Panc1 (cell line): Measurements from ENCODE around the gene ALOXE3. TPM values are rescaled to one million over a fixed set of nuclear protein-coding genes. Genes with fewer than 3 reads are reported as not detected.

Experiments
- ATAC-seq: fragments of 200-7000 bp; cut with Tn5 transposase; 2 replicates; pipeline ENCODE4 v1.9.1; 2020; ENCODE audit warnings: mild to moderate bottlenecking, moderate library complexity
- BruUV-seq: library from RNA; stranded (reverse); fragments of 400-500 nt; replicated peaks from 2 replicates; lab custom pipeline; 2021; lab: Mats Ljungman, UMichigan
- CTCF ChIA-PET: fragments of 300-600 bp; sonication (Branson Sonifier 250); formaldehyde crosslinking; loops from one replicate; lab custom pipeline; 2022; ENCODE audit warnings: antibody characterized with exemption; lab: Charles Lee
- POLR2A ChIA-PET: fragments of 300-600 bp; sonication (Branson Sonifier 250); formaldehyde crosslinking; loops from one replicate; lab custom pipeline; 2022; ENCODE audit warnings: antibody characterized with exemption; lab: Charles Lee
- DNase-seq: peaks from one replicate; pipeline ENCODE4 v3.0.0-alpha.2; 2010; ENCODE audit warnings: low read depth, low spot score
- H3K27ac ChIP-seq: 2 replicates; pipeline ENCODE4 v1.5.1; 2011; ENCODE audit warnings: mild to moderate bottlenecking, low read length, inconsistent platforms
- H3K27me3 ChIP-seq: fragments of 200-500 bp; sonication (Bioruptor generic); 2 replicates; pipeline ENCODE4 v1.6.0; 2014; ENCODE audit warnings: low read length, inconsistent platforms; ENCODE audit not compliant: control insufficient read depth, insufficient read depth
- H3K36me3 ChIP-seq: fragments of 200-500 bp; sonication (Bioruptor generic); 2 replicates; pipeline ENCODE4 v1.5.1; 2014; ENCODE audit warnings: inconsistent platforms, mild to moderate bottlenecking, low read length, moderate library complexity; ENCODE audit not compliant: control insufficient read depth, insufficient read depth
- H3K4me1 ChIP-seq: 2 replicates; pipeline ENCODE4 v1.5.1; 2011; ENCODE audit warnings: inconsistent platforms, mild to moderate bottlenecking, low read length, moderate library complexity; ENCODE audit not compliant: control insufficient read depth, insufficient read depth
- H3K4me3 ChIP-seq, 2 experiments: 2 replicates each; pipeline ENCODE4 v1.5.1; 2011 to 2012; ENCODE audit warnings: low read depth in 2 of 2, low read length in 2 of 2, mild to moderate bottlenecking in 2 of 2, inconsistent platforms in 1 of 2, moderate library complexity in 1 of 2
- H3K9me3 ChIP-seq: fragments of 200-500 bp; sonication (Bioruptor generic); 2 replicates; pipeline ENCODE4 v1.5.1; 2014; ENCODE audit warnings: low read depth, mild to moderate bottlenecking, inconsistent platforms, low read length, moderate library complexity; ENCODE audit not compliant: control insufficient read depth, insufficient read depth
- POLR2AphosphoS5 ChIP-seq: IDR thresholded peaks from 2 replicates; pipeline ENCODE4 v1.6.1; 2012; ENCODE audit warnings: mild to moderate bottlenecking, low read depth, low read length, moderate library complexity
- SIN3A ChIP-seq: IDR thresholded peaks from 2 replicates; pipeline ENCODE4 v1.6.1; 2012; ENCODE audit warnings: low read depth, mild to moderate bottlenecking, low read length, moderate library complexity, borderline replicate concordance; ENCODE audit not compliant: insufficient read depth
- TCF7L2 ChIP-seq: IDR thresholded peaks from 2 replicates; pipeline ENCODE4 v1.6.1; 2011; ENCODE audit warnings: mild to moderate bottlenecking, low read depth, low read length, inconsistent platforms
- in situ Hi-C: cut with HindIII; loops from 2 replicates; pipeline ENCODE4 v1.10.0; 2016; ENCODE audit warnings: low sequenced_read_pairs, low pct_unique_long_range_greater_than_20kb
- intact Hi-C: fragments of 100-400 bp; cut with micrococcal nuclease; formaldehyde crosslinking; loops from one replicate; pipeline ENCODE4 v1.10.0; 2022; ENCODE audit not compliant: unreplicated experiment
- total RNA-seq: library from RNA; stranded (reverse); gene quantifications from one replicate; pipeline ENCODE4 v1.2.1, GENCODE V29; 2021; ENCODE audit not compliant: unreplicated experiment
- TF ChIP-seq, protein P1 (sequence below), 2 experiments: IDR thresholded peaks; 2 replicates each; pipeline ENCODE4 v1.6.1; 2011 to 2012; ENCODE audit warnings: low read depth in 2 of 2, control low read depth in 1 of 2, low read length in 1 of 2, mild to moderate bottlenecking in 1 of 2, moderate library complexity in 1 of 2; ENCODE audit not compliant: insufficient read depth in 1 of 2
- TF ChIP-seq, protein P2 (sequence below): fragments of 450-650 bp; IDR thresholded peaks from 2 replicates; pipeline ENCODE4 v1.5.1; 2017; ENCODE audit warnings: mild to moderate bottlenecking

Gene ALOXE3
- total RNA-seq, 1 experiment from 2014 or later: 0.46 TPM

- POLR2A ChIA-PET: no interaction called here
- no peak overlapping the region for H3K4me3 ChIP-seq
- H3K36me3 ChIP-seq: no peaks in the 10 kb centered on the region
- ATAC-seq (no peak), DNase-seq (no peak)
- TF ChIP-seq, protein P1, sequence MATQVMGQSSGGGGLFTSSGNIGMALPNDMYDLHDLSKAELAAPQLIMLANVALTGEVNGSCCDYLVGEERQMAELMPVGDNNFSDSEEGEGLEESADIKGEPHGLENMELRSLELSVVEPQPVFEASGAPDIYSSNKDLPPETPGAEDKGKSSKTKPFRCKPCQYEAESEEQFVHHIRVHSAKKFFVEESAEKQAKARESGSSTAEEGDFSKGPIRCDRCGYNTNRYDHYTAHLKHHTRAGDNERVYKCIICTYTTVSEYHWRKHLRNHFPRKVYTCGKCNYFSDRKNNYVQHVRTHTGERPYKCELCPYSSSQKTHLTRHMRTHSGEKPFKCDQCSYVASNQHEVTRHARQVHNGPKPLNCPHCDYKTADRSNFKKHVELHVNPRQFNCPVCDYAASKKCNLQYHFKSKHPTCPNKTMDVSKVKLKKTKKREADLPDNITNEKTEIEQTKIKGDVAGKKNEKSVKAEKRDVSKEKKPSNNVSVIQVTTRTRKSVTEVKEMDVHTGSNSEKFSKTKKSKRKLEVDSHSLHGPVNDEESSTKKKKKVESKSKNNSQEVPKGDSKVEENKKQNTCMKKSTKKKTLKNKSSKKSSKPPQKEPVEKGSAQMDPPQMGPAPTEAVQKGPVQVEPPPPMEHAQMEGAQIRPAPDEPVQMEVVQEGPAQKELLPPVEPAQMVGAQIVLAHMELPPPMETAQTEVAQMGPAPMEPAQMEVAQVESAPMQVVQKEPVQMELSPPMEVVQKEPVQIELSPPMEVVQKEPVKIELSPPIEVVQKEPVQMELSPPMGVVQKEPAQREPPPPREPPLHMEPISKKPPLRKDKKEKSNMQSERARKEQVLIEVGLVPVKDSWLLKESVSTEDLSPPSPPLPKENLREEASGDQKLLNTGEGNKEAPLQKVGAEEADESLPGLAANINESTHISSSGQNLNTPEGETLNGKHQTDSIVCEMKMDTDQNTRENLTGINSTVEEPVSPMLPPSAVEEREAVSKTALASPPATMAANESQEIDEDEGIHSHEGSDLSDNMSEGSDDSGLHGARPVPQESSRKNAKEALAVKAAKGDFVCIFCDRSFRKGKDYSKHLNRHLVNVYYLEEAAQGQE (IDR thresholded peaks at IDR 0.05; ENCODE audit: insufficient read depth in 1 of 2, low read depth in 2 of 2, low read length in 1 of 2): no peak
- no peak for TF ChIP-seq SIN3A
- no peak for TF ChIP-seq POLR2AphosphoS5
- H3K27me3 ChIP-seq: no peaks in the 10 kb centered on the region
- H3K9me3 ChIP-seq: no peaks in the 10 kb centered on the region
- intact Hi-C loops: no loop called here
- H3K27ac ChIP-seq: no peak overlapping the region
- no peaks in the 10 kb centered on the region for H3K4me1 ChIP-seq
- BruUV-seq: no TSS peak
- in situ Hi-C loops: no loop called here
- CTCF ChIA-PET: interaction anchor here (0.6 to 2.4 kb wide), 2 partner anchors 11 to 383 kb away, joined by 3 to 7 read pairs; no protein-coding TSS in a partner anchor
These were observed 13.4 kb downstream of the ALOXE3 start for GRCh38 chr17:8104911-8105310.

DNA sequence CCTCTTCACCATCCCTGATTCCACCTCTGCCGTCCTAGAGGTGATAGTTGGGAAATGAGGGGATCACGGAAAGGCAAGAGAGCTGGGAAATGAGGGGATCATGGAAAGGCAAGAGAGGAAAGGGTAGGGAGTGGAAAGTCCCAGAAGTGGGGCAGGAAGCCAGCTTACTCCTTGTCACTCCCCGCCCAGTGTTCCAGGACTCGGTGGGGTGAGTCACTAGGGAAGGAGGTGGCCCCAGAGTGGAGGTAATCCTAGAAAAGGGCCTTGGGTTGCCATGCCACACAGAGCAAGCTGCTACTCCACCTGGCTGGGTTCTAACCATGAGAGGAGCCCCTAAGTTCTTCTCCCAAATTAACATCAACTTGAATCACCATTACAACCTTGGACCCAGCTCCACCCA, 14.8 kb downstream of the ALOXE3 start:
- no TSS peak for BruUV-seq
- intact Hi-C loops (no loop called here), in situ Hi-C loops (no loop called here)
- H3K9me3 ChIP-seq: no peaks in the 10 kb centered on the region
- ChIA-PET POLR2A (no interaction called here), CTCF (interaction anchor here (0.6 kb wide), 1 partner anchor 20 kb away, joined by 6 read pairs; no protein-coding TSS in a partner anchor)
- H3K27me3 ChIP-seq: no peaks in the 10 kb centered on the region
- no peak for ATAC-seq
- H3K27ac ChIP-seq: no peak overlapping the region
- no peaks in the 10 kb centered on the region for H3K4me1 ChIP-seq
- H3K4me3 ChIP-seq: no peak overlapping the region
- no peaks in the 10 kb centered on the region for H3K36me3 ChIP-seq
- TF ChIP-seq, protein P2, sequence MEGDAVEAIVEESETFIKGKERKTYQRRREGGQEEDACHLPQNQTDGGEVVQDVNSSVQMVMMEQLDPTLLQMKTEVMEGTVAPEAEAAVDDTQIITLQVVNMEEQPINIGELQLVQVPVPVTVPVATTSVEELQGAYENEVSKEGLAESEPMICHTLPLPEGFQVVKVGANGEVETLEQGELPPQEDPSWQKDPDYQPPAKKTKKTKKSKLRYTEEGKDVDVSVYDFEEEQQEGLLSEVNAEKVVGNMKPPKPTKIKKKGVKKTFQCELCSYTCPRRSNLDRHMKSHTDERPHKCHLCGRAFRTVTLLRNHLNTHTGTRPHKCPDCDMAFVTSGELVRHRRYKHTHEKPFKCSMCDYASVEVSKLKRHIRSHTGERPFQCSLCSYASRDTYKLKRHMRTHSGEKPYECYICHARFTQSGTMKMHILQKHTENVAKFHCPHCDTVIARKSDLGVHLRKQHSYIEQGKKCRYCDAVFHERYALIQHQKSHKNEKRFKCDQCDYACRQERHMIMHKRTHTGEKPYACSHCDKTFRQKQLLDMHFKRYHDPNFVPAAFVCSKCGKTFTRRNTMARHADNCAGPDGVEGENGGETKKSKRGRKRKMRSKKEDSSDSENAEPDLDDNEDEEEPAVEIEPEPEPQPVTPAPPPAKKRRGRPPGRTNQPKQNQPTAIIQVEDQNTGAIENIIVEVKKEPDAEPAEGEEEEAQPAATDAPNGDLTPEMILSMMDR: no peak
- TF ChIP-seq SIN3A (no peak), POLR2AphosphoS5 (no peak), TCF7L2 (no peak)
- TF ChIP-seq, protein P1 (IDR thresholded peaks at IDR 0.05; ENCODE audit: insufficient read depth in 1 of 2, low read depth in 2 of 2, low read length in 1 of 2): no peak
- DNase-seq: no peak
